AG04449 (cell line): ENCODE measurements around the gene NRARP.

Experiments
- CTCF ChIA-PET: fragments of 350-600 bp; formaldehyde crosslinking; extraction: SDS; loops from one replicate; lab custom pipeline; 2021; ENCODE audit warnings: antibody characterized with exemption; lab: Yijun Ruan, JAX
- POLR2A ChIA-PET: fragments of 400-600, 350-600 bp; formaldehyde crosslinking; extraction: SDS; loops from one replicate; lab custom pipeline; 2020; ENCODE audit warnings: antibody characterized with exemption, inconsistent platforms; lab: Yijun Ruan, JAX
- DNase-seq: peaks from one replicate; pipeline ENCODE4 v3.0.0-alpha.2; 2010; ENCODE audit warnings: low read depth, low spot score
- H3K4me3 ChIP-seq: 2 replicates; pipeline ENCODE4 v1.5.1; 2011; ENCODE audit warnings: low read depth, mild to moderate bottlenecking, control low read depth, low read length
- TF ChIP-seq, protein P1 (sequence below): IDR thresholded peaks from one replicate; pipeline ENCODE4 v1.5.1; 2011; ENCODE audit warnings: mild to moderate bottlenecking, moderate library complexity, low read length, control low read depth, inconsistent platforms; ENCODE audit not compliant: insufficient read depth; ENCODE audit errors: missing control alignments

Gene NRARP

DNA sequence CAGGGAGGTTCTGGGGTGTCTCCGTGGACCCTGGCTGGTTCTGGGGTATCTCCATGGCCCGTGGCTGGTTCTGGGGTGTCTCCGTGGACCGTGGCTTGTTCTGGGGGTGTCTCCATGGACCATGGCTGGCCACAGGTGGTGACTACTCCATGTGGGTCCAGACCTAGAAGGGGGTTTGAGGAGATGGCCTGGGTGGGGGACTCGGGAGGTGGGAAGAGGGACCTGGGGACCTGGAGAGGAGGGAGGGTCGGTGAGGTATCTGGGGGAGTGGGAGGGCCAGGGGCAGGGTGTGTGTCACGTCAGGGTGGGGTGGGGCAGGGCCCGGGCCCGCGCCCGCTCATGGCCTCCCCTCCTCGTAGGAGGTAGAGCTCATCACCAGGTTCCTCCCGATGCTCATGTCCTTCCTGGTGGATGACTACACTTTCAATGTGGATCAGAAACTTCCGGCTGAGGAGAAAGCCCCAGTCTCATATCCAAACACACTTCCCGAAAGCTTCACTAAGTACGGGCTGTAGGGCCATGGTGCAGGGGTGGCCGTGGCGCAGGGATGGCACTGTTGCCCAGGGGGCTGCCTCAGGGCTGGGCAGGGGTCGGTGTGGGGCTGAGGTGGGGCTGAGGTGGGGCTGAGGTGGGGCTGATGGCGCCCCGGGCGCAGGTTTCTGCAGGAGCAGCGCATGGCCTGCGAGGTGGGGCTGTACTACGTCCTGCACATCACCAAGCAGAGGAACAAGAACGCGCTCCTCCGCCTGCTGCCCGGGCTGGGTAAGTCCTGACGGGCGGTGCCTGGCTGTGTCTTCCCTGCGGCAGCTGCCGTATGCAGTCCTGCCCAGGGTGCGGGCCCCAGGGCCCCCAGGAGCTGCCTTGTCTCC is 35.3 kb downstream of the NRARP start:
- TF ChIP-seq, protein P1, sequence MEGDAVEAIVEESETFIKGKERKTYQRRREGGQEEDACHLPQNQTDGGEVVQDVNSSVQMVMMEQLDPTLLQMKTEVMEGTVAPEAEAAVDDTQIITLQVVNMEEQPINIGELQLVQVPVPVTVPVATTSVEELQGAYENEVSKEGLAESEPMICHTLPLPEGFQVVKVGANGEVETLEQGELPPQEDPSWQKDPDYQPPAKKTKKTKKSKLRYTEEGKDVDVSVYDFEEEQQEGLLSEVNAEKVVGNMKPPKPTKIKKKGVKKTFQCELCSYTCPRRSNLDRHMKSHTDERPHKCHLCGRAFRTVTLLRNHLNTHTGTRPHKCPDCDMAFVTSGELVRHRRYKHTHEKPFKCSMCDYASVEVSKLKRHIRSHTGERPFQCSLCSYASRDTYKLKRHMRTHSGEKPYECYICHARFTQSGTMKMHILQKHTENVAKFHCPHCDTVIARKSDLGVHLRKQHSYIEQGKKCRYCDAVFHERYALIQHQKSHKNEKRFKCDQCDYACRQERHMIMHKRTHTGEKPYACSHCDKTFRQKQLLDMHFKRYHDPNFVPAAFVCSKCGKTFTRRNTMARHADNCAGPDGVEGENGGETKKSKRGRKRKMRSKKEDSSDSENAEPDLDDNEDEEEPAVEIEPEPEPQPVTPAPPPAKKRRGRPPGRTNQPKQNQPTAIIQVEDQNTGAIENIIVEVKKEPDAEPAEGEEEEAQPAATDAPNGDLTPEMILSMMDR: no peak
- ChIA-PET CTCF (interaction anchor here (1.0 to 1.8 kb wide), 3 partner anchors 8 to 30 kb away, joined by 3 to 9 read pairs (median 3); partner anchors contain the start of gene TOR4A), POLR2A (interaction anchor here (2.1 kb wide), 1 partner anchor 26 kb away, joined by 9 read pairs; the partner anchor contains the start of gene TUBB4B)
- H3K4me3 ChIP-seq: no peak overlapping the region
- no peak for DNase-seq

GRCh38 chr9:137266162-137266527 is 35.9 kb downstream of the NRARP start:
- POLR2A ChIA-PET: interaction anchor here (2.1 kb wide), 1 partner anchor 26 kb away, joined by 9 read pairs; the partner anchor contains the start of gene TUBB4B
- TF ChIP-seq, protein P1: no peak
- CTCF ChIA-PET: interaction anchor here (1.0 to 1.8 kb wide), 4 partner anchors 11 to 268 kb away, joined by 3 to 9 read pairs (median 4); partner anchors contain the start of gene TOR4A
- DNase-seq: no peak
- H3K4me3 ChIP-seq: no peak overlapping the region

- POLR2A ChIA-PET: interaction anchor here (1.2 to 2.1 kb wide), 3 partner anchors 9 to 25 kb away, joined by 3 to 9 read pairs (median 4); partner anchors contain the start of gene TUBB4B
- H3K4me3 ChIP-seq: no peak overlapping the region
- CTCF ChIA-PET: interaction anchor here (1.0 to 1.8 kb wide), 5 partner anchors 10 to 269 kb away, joined by 3 to 9 read pairs (median 3); partner anchors contain the start of gene TOR4A
- no peak for DNase-seq
- TF ChIP-seq, protein P1: no peak
Measured at GRCh38 chr9:137265496-137266161, 36.4 kb downstream of the NRARP start.

- POLR2A ChIA-PET: interaction anchor here (1.6 kb wide), 1 partner anchor 13 kb away, joined by 8 read pairs; the partner anchor contains the start of gene TOR4A
- H3K4me3 ChIP-seq: no peak overlapping the region
- TF ChIP-seq, protein P1: no peak
- no peak for DNase-seq
- CTCF ChIA-PET: interaction anchor here (0.9 to 1.5 kb wide), 2 partner anchors 10 to 27 kb away, joined by 3 read pairs; no protein-coding TSS in a partner anchor
Measured at GRCh38 chr9:137264067-137264466, 38.0 kb downstream of the NRARP start.

- ChIA-PET POLR2A (interaction anchor here (1.6 kb wide), 1 partner anchor 14 kb away, joined by 8 read pairs; the partner anchor contains the start of gene TOR4A), CTCF (interaction anchor here (1.5 kb wide), 1 partner anchor 27 kb away, joined by 3 read pairs; no protein-coding TSS in a partner anchor)
Measured at GRCh38 chr9:137263506-137263905, 38.6 kb downstream of the NRARP start.

More at GRCh38 chr9:137263506-137263905, 38.6 kb downstream of the NRARP start:
- no peak overlapping the region for H3K4me3 ChIP-seq
- DNase-seq: no peak
- TF ChIP-seq, protein P1: no peak
